KMS-11 (cell line): ENCODE data around the gene GCGR.
A peak's percentile ranks its signal among the peaks of the same experiment; 100 is the strongest.

Experiments
- H2AFZ ChIP-seq: fragments of 200-600 bp; sonication (generic); 2 replicates; pipeline ENCODE4 v1.6.1; 2016; ENCODE audit warnings: antibody characterized with exemption, mixed run types, low read depth
- H3K27ac ChIP-seq: fragments of 200-600 bp; sonication (generic); 2 replicates; pipeline ENCODE4 v1.6.1; 2016; ENCODE audit warnings: mild to moderate bottlenecking, mixed run types
- H3K27me3 ChIP-seq: fragments of 200-600 bp; sonication (generic); 2 replicates; pipeline ENCODE4 v1.6.1; 2017; ENCODE audit warnings: mild to moderate bottlenecking, low read depth, mixed run types, moderate library complexity; ENCODE audit not compliant: insufficient read depth
- H3K36me3 ChIP-seq: fragments of 200-600 bp; sonication (generic); 2 replicates; pipeline ENCODE4 v1.6.1; 2017; ENCODE audit warnings: mild to moderate bottlenecking, mixed run types; ENCODE audit not compliant: insufficient read depth
- H3K4me1 ChIP-seq: fragments of 200-600 bp; sonication (generic); 2 replicates; pipeline ENCODE4 v1.6.1; 2016; ENCODE audit warnings: mild to moderate bottlenecking, low read depth, mixed run types; ENCODE audit not compliant: poor library complexity, severe bottlenecking
- H3K4me2 ChIP-seq: fragments of 200-600 bp; sonication (generic); 2 replicates; pipeline ENCODE4 v1.7.0; 2016; ENCODE audit warnings: mild to moderate bottlenecking, mixed run types
- H3K4me3 ChIP-seq: fragments of 200-600 bp; sonication (generic); IDR thresholded peaks from 2 replicates; pipeline ENCODE4 v1.6.1; 2017; ENCODE audit warnings: low read depth, low read length, mixed read lengths; ENCODE audit not compliant: insufficient read depth
- H3K79me2 ChIP-seq: fragments of 200-600 bp; sonication (generic); 2 replicates; pipeline ENCODE4 v1.6.1; 2016; ENCODE audit warnings: low read depth, mixed run types; ENCODE audit not compliant: insufficient read depth
- H3K9ac ChIP-seq: fragments of 200-600 bp; sonication (generic); 2 replicates; pipeline ENCODE4 v1.6.1; 2016; ENCODE audit warnings: mild to moderate bottlenecking, mixed run types
- H4K20me1 ChIP-seq: fragments of 200-600 bp; sonication (generic); 2 replicates; pipeline ENCODE4 v1.6.1; 2016; ENCODE audit warnings: mild to moderate bottlenecking, mixed run types; ENCODE audit not compliant: insufficient read depth
- CTCF ChIP-seq: fragments of 200-600 bp; sonication (generic); conservative IDR thresholded peaks from 2 replicates; pipeline ENCODE4 v1.6.1; 2017; ENCODE audit warnings: low read depth, mild to moderate bottlenecking, antibody characterized with exemption, low read length, moderate library complexity, mixed read lengths

The GCGR gene

GRCh38 chr17:81829858-81830257, 25.9 kb downstream of the GCGR start:
- Histone ChIP-seq H3K27me3 (no peaks in the 10 kb centered on the region), H3K4me2 (no peak overlapping the region), H3K79me2 (peaks cover 9% of the 10 kb centered on the region; the same call in 1 of the 2 replicates), H4K20me1 (no peaks in the 10 kb centered on the region), H2AFZ (no peak overlapping the region), H3K4me1 (peaks cover 28% of the 10 kb centered on the region), H3K36me3 (no peaks in the 10 kb centered on the region), H3K27ac (no peak overlapping the region), H3K4me3 (no peak overlapping the region), H3K9ac (no peak overlapping the region)
- TF ChIP-seq CTCF, result no peak

GRCh38 chr17:81831563-81831956, 27.6 kb downstream of the GCGR start:
- H3K4me1 ChIP-seq, result peaks cover 28% of the 10 kb centered on the region
- H2AFZ ChIP-seq, result peak overlapping the region; percentile 65
- no peaks in the 10 kb centered on the region for H4K20me1 ChIP-seq
- peaks cover 9% of the 10 kb centered on the region; the same call in 1 of the 2 replicates for H3K79me2 ChIP-seq
- H3K4me3 ChIP-seq, result no peak overlapping the region
- no peak for TF ChIP-seq CTCF
- no peaks in the 10 kb centered on the region for H3K36me3 ChIP-seq
- H3K9ac ChIP-seq, result peak overlapping the region; percentile 89
- H3K4me2 ChIP-seq, result peak overlapping the region; percentile 99
- no peaks in the 10 kb centered on the region for H3K27me3 ChIP-seq
- peak overlapping the region; percentile 89 for H3K27ac ChIP-seq

- H2AFZ ChIP-seq, result peak overlapping the region; percentile 65
Measured at GRCh38 chr17:81831957-81832607, 28.1 kb downstream of the GCGR start.

DNA sequence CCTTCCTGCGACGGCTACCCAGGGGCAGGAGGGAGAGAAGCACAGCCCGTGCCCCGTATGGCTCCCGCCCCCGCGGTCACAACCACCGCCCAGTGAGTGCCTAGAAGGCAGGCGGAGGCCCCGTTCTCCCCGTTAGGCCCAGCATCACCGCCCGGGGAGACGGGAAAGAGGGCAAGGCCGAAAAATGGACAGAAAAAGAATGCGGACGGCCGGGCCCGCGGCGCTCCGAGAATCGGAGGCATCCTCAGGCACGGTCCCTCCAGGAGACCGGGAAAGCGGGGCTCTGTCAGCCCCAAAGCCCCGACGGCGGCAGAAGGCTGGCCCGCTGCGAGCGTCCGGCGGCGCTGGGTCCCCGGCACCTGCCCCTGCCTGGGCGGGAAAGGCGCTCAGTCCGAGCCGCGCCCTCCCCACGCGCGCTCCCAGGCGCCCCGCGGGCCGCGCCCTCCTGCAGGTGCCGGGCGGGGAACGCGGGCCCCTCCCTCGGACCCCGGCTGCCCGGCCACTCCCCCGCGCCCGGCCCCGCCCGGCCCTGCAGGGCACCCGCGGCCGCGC, 28.7 kb downstream of the GCGR start:
- Histone ChIP-seq H3K4me3 (no peak overlapping the region), H4K20me1 (no peaks in the 10 kb centered on the region), H3K4me1 (peaks cover 28% of the 10 kb centered on the region), H3K27ac (peak overlapping the region; percentile 89), H3K79me2 (peaks cover 9% of the 10 kb centered on the region; the same call in 1 of the 2 replicates), H3K4me2 (peak overlapping the region; percentile 99), H3K9ac (peak overlapping the region; percentile 89), H3K36me3 (no peaks in the 10 kb centered on the region), H2AFZ (peak overlapping the region; percentile 65), H3K27me3 (no peaks in the 10 kb centered on the region)
- TF ChIP-seq CTCF, result no peak

More at GRCh38 chr17:81831957-81832607, 28.1 kb downstream of the GCGR start:
- Histone ChIP-seq H3K79me2 (peaks cover 9% of the 10 kb centered on the region; the same call in 1 of the 2 replicates), H3K4me2 (peak overlapping the region; percentile 99), H3K4me1 (peaks cover 28% of the 10 kb centered on the region), H3K4me3 (no peak overlapping the region), H3K27me3 (no peaks in the 10 kb centered on the region), H3K9ac (peak overlapping the region; percentile 89), H3K36me3 (no peaks in the 10 kb centered on the region), H4K20me1 (no peaks in the 10 kb centered on the region), H3K27ac (peak overlapping the region; percentile 89)
- TF ChIP-seq CTCF, result no peak
